SK-N-SH (cell line): ENCODE results near the gene CFTR. TPM values are rescaled to one million over a fixed set of nuclear protein-coding genes. Genes with fewer than 3 reads are reported as not detected.

ENCODE experiments used
- CTCF ChIA-PET: fragments of 300-600, 350-600 bp; formaldehyde crosslinking; extraction: SDS; loops from one replicate; lab custom pipeline; 2021; lab: Yijun Ruan, JAX
- POLR2A ChIA-PET: fragments of 350-600 bp; sonication (Branson Sonifier 250); formaldehyde crosslinking; extraction: SDS; loops from one replicate; lab custom pipeline; 2020; ENCODE audit warnings: antibody characterized with exemption, inconsistent platforms; lab: Yijun Ruan, JAX
- DNase-seq: peaks from one replicate; pipeline ENCODE4 v3.0.0; 2012
- H2AFZ ChIP-seq: fragments of 200-600 bp; sonication (generic); 2 replicates; pipeline ENCODE4 v1.8.1; 2016; ENCODE audit warnings: antibody characterized with exemption, mild to moderate bottlenecking, low read depth
- H3F3A ChIP-seq: fragments of 200-600 bp; sonication (generic); replicated peaks from 2 replicates; pipeline ENCODE3; 2016; ENCODE audit warnings: antibody characterized with exemption, mild to moderate bottlenecking; ENCODE audit not compliant: insufficient read depth
- H3K27ac ChIP-seq, 2 experiments: fragments of 200-500 bp in 1 of 2; fragments of 200-600 bp in 1 of 2; sonication (Bioruptor generic) in 1 of 2; sonication (generic), shearing (Covaris generic) in 1 of 2; 2 replicates each; pipeline versions ENCODE4 v1.5.1 to v1.6.1; 2014 to 2016; ENCODE audit warnings: low read depth in 2 of 2, inconsistent platforms in 1 of 2, low read length in 1 of 2, mild to moderate bottlenecking in 1 of 2, mixed read lengths in 1 of 2
- H3K27me3 ChIP-seq: fragments of 200-600 bp; sonication (generic), shearing (Covaris generic); 2 replicates; pipeline ENCODE4 v1.6.1; 2016; ENCODE audit warnings: mixed run types; ENCODE audit not compliant: insufficient read depth
- H3K36me3 ChIP-seq, 2 experiments: fragments of 200-500 bp in 1 of 2; fragments of 200-600 bp in 1 of 2; sonication (Bioruptor generic) in 1 of 2; sonication (generic) in 1 of 2; replicated peaks in 1 of 2; 2 replicates each; pipeline versions ENCODE3 to v1.5.1; 2014 to 2016; ENCODE audit warnings: low read length in 1 of 2, mild to moderate bottlenecking in 1 of 2; ENCODE audit not compliant: insufficient read depth in 2 of 2, control insufficient read depth in 1 of 2
- H3K4me1 ChIP-seq, 2 experiments: fragments of 200-500 bp in 1 of 2; fragments of 200-600 bp in 1 of 2; sonication (Bioruptor generic) in 1 of 2; sonication (generic), shearing (Covaris generic) in 1 of 2; 2 replicates each; pipeline versions ENCODE4 v1.5.1 to v1.6.1; 2014 to 2016; ENCODE audit warnings: low read depth in 1 of 2, low read length in 1 of 2, mixed run types in 1 of 2; ENCODE audit not compliant: insufficient read depth in 2 of 2, control insufficient read depth in 1 of 2
- H3K4me2 ChIP-seq: fragments of 200-600 bp; sonication (generic), shearing (Covaris generic); 2 replicates; pipeline ENCODE4 v1.6.1; 2017; ENCODE audit warnings: mixed run types
- H3K4me3 ChIP-seq, 2 experiments: fragments of 200-500 bp in 1 of 2; fragments of 200-600 bp in 1 of 2; sonication (Bioruptor generic) in 1 of 2; sonication (generic), shearing (Covaris generic) in 1 of 2; 2 replicates each; pipeline versions ENCODE4 v1.5.1 to v1.8.1; 2014 to 2016; ENCODE audit warnings: low read depth in 2 of 2, inconsistent platforms in 1 of 2, low read length in 1 of 2, mild to moderate bottlenecking in 1 of 2, mixed read lengths in 1 of 2, moderate library complexity in 1 of 2
- H3K79me2 ChIP-seq: fragments of 200-600 bp; sonication (generic); 2 replicates; pipeline ENCODE4 v1.8.1; 2017; ENCODE audit warnings: mild to moderate bottlenecking; ENCODE audit not compliant: insufficient read depth
- H3K9ac ChIP-seq: fragments of 200-600 bp; sonication (generic); 2 replicates; pipeline ENCODE4 v1.6.1; 2017; ENCODE audit warnings: mixed run types
- H3K9me2 ChIP-seq: fragments of 200-600 bp; sonication (generic); 2 replicates; pipeline ENCODE4 v1.6.1; 2017; ENCODE audit warnings: mixed run types
- H3K9me3 ChIP-seq: fragments of 200-600 bp; sonication (generic); 2 replicates; pipeline ENCODE4 v1.6.1; 2017; ENCODE audit warnings: mixed run types, mild to moderate bottlenecking, moderate library complexity
- H4K20me1 ChIP-seq: fragments of 200-600 bp; sonication (generic); 2 replicates; pipeline ENCODE4 v1.6.1; 2017; ENCODE audit warnings: mild to moderate bottlenecking, mixed run types; ENCODE audit not compliant: insufficient read depth
- EP300 ChIP-seq, 2 experiments: IDR thresholded peaks; 2 replicates each; pipeline versions ENCODE4 v1.4.0 to v1.6.1; 2012; ENCODE audit warnings: borderline replicate concordance in 1 of 2, low read depth in 1 of 2, low read length in 1 of 2
- GATA2 ChIP-seq: sonication (generic); formaldehyde crosslinking; IDR thresholded peaks from 2 replicates; pipeline ENCODE4 v1.5.0; 2020; ENCODE audit warnings: mild to moderate bottlenecking, missing genetic modification reagents
- POLR2AphosphoS5 ChIP-seq: IDR thresholded peaks from 2 replicates; pipeline ENCODE4 v1.6.1; 2012; ENCODE audit warnings: low read depth, low read length
- RAD21 ChIP-seq: IDR thresholded peaks from 2 replicates; pipeline ENCODE4 v1.6.1; 2012; ENCODE audit warnings: mild to moderate bottlenecking, low read length
- RCOR1 ChIP-seq: fragments of 150-350 bp; IDR thresholded peaks from 2 replicates; pipeline ENCODE4 v1.6.1; 2017; ENCODE audit warnings: antibody characterized with exemption, low read length
- RFX5 ChIP-seq: IDR thresholded peaks from 2 replicates; pipeline ENCODE4 v1.6.1; 2012; ENCODE audit warnings: mild to moderate bottlenecking, improper control_type of control experiment, low read length
- SMC3 ChIP-seq: IDR thresholded peaks from 2 replicates; pipeline ENCODE4 v1.6.1; 2012; ENCODE audit warnings: low read depth, low read length, improper control_type of control experiment
- TCF12 ChIP-seq: IDR thresholded peaks from 2 replicates; pipeline ENCODE4 v1.4.0; 2012
- WGBS: methylation state at CpG from one replicate; pipeline ENCODE4 v1.1.6; 2017; ENCODE audit warnings: low lambda C conversion rate; 5-methylcytosine and 5-hydroxymethylcytosine counted together
- polyA plus RNA-seq, 3 experiments: library from polyadenylated mRNA; depleted of rRNA; stranded (reverse); fragments of >200 nt; gene quantifications; 2 replicates each; pipeline ENCODE4 v1.2.3, GENCODE V29; 2012
- TF ChIP-seq, protein P1 (sequence below): IDR thresholded peaks from 2 replicates; pipeline ENCODE4 v1.4.0; 2012; ENCODE audit warnings: low read depth, borderline replicate concordance
- TF ChIP-seq, protein P2 (sequence below): IDR thresholded peaks from 2 replicates; pipeline ENCODE4 v1.6.1; 2012; ENCODE audit warnings: mild to moderate bottlenecking, low read depth, low read length, moderate library complexity

Gene CFTR
- polyA plus RNA-seq, 1 of the 3 experiments (the other 2 are of a cell fraction) = not detected

DNA sequence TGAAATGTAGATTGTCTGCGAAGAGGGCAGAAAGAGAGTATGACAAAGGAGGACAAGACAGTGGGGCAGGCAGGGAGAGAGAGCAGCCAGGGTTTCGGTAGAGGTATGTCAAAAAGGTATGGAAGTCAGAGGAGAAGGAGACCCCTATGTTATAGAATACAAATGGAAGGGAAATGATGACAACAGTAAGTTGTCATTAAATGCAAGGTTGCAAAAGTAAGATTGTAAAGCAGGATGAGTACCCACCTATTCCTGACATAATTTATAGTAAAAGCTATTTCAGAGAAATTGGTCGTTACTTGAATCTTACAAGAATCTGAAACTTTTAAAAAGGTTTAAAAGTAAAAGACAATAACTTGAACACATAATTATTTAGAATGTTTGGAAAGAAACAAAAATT, 126.3 kb downstream of the CFTR start:
- no peak overlapping the region for H3K4me3 ChIP-seq
- H3K9me2 ChIP-seq = no peaks in the 10 kb centered on the region
- H3F3A ChIP-seq = no peaks in the 10 kb centered on the region
- no peaks in the 10 kb centered on the region for H3K4me1 ChIP-seq
- H3K27ac ChIP-seq = no peak overlapping the region
- no peak overlapping the region for H2AFZ ChIP-seq
- no peaks in the 10 kb centered on the region for H3K36me3 ChIP-seq
- no peak overlapping the region for H3K4me2 ChIP-seq
- H4K20me1 ChIP-seq = no peaks in the 10 kb centered on the region
- POLR2A ChIA-PET = no interaction called here
- CTCF ChIA-PET = no interaction called here
- TF ChIP-seq, protein P1, sequence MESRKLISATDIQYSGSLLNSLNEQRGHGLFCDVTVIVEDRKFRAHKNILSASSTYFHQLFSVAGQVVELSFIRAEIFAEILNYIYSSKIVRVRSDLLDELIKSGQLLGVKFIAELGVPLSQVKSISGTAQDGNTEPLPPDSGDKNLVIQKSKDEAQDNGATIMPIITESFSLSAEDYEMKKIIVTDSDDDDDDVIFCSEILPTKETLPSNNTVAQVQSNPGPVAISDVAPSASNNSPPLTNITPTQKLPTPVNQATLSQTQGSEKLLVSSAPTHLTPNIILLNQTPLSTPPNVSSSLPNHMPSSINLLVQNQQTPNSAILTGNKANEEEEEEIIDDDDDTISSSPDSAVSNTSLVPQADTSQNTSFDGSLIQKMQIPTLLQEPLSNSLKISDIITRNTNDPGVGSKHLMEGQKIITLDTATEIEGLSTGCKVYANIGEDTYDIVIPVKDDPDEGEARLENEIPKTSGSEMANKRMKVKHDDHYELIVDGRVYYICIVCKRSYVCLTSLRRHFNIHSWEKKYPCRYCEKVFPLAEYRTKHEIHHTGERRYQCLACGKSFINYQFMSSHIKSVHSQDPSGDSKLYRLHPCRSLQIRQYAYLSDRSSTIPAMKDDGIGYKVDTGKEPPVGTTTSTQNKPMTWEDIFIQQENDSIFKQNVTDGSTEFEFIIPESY = no peak
- TF ChIP-seq TCF12 (no peak), RFX5 (no peak), GATA2 (no peak)
- H3K27me3 ChIP-seq = no peaks in the 10 kb centered on the region
- no peak for DNase-seq
- H3K79me2 ChIP-seq = no peaks in the 10 kb centered on the region
- 4% methylated on average over 3 of the region's 3 CpGs for whole genome bisulfite sequencing
- no peak overlapping the region for H3K9ac ChIP-seq
- no peaks in the 10 kb centered on the region for H3K9me3 ChIP-seq

DNA sequence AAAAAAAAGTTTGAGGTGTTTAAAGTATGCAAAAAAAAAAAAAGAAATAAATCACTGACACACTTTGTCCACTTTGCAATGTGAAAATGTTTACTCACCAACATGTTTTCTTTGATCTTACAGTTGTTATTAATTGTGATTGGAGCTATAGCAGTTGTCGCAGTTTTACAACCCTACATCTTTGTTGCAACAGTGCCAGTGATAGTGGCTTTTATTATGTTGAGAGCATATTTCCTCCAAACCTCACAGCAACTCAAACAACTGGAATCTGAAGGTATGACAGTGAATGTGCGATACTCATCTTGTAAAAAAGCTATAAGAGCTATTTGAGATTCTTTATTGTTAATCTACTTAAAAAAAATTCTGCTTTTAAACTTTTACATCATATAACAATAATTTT, 130.6 kb downstream of the CFTR start:
- CTCF ChIA-PET = interaction anchor here (0.6 to 1.9 kb wide), 2 partner anchors 11 to 278 kb away, joined by 3 to 5 read pairs; no protein-coding TSS in a partner anchor
- Histone ChIP-seq H3K4me1 (no peaks in the 10 kb centered on the region), H3K9me2 (no peaks in the 10 kb centered on the region)
- TF ChIP-seq RFX5 = no peak
- TF ChIP-seq, all 33 proteins: peak for 0
- Histone ChIP-seq H3K4me3 (no peak overlapping the region), H3K27ac (no peak overlapping the region), H3K79me2 (no peaks in the 10 kb centered on the region), H3K9ac (no peak overlapping the region), H3K9me3 (no peaks in the 10 kb centered on the region), H3K4me2 (no peak overlapping the region), H3K36me3 (no peaks in the 10 kb centered on the region), H3F3A (no peaks in the 10 kb centered on the region), H4K20me1 (no peaks in the 10 kb centered on the region), H3K27me3 (peaks cover 5% of the 10 kb centered on the region; the same call in 1 of the 2 replicates), H2AFZ (no peak overlapping the region)
- POLR2A ChIA-PET = no interaction called here
- DNase-seq = no peak
- 14% methylated on average over 2 of the region's 2 CpGs for WGBS

DNA sequence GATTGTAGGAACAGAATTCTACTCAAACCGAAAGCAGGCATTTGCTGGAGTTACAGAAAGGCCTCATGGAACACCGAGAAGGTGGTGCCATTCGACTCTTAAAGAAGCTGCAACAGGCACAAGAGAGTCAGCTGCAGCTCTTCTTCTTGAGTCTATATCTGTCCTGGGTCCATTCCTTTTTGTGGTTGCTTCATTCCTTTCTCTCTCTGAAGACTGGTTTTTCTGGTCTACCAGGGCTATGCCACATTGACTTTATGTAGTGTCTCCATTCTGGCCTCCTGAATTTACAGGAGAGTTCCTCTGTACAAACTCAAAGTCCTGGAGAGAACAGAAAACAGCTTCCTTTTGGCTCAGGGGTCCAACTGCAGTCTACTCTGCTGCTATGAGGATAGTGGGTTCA, 132.8 kb downstream of the CFTR start:
- Histone ChIP-seq H4K20me1 (no peaks in the 10 kb centered on the region), H3K27me3 (peaks cover 5% of the 10 kb centered on the region; the same call in 1 of the 2 replicates), H3F3A (no peaks in the 10 kb centered on the region), H3K36me3 (no peaks in the 10 kb centered on the region), H3K4me3 (no peak overlapping the region), H2AFZ (no peak overlapping the region), H3K4me2 (no peak overlapping the region), H3K4me1 (no peaks in the 10 kb centered on the region), H3K9me2 (no peaks in the 10 kb centered on the region), H3K9ac (no peak overlapping the region), H3K9me3 (no peaks in the 10 kb centered on the region), H3K27ac (no peak overlapping the region), H3K79me2 (no peaks in the 10 kb centered on the region)
- ChIA-PET POLR2A (no interaction called here), CTCF (no interaction called here)
- no peak for DNase-seq
- TF ChIP-seq RAD21 (no peak), RCOR1 (no peak), SMC3 (no peak), POLR2AphosphoS5 (no peak), EP300 (IDR thresholded peaks at IDR 0.05; ENCODE audit: borderline replicate concordance in 1 of 2, low read depth in 1 of 2, low read length in 1 of 2) (no peak)
- TF ChIP-seq, protein P2, sequence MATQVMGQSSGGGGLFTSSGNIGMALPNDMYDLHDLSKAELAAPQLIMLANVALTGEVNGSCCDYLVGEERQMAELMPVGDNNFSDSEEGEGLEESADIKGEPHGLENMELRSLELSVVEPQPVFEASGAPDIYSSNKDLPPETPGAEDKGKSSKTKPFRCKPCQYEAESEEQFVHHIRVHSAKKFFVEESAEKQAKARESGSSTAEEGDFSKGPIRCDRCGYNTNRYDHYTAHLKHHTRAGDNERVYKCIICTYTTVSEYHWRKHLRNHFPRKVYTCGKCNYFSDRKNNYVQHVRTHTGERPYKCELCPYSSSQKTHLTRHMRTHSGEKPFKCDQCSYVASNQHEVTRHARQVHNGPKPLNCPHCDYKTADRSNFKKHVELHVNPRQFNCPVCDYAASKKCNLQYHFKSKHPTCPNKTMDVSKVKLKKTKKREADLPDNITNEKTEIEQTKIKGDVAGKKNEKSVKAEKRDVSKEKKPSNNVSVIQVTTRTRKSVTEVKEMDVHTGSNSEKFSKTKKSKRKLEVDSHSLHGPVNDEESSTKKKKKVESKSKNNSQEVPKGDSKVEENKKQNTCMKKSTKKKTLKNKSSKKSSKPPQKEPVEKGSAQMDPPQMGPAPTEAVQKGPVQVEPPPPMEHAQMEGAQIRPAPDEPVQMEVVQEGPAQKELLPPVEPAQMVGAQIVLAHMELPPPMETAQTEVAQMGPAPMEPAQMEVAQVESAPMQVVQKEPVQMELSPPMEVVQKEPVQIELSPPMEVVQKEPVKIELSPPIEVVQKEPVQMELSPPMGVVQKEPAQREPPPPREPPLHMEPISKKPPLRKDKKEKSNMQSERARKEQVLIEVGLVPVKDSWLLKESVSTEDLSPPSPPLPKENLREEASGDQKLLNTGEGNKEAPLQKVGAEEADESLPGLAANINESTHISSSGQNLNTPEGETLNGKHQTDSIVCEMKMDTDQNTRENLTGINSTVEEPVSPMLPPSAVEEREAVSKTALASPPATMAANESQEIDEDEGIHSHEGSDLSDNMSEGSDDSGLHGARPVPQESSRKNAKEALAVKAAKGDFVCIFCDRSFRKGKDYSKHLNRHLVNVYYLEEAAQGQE = no peak
- WGBS = 13% methylated on average over 3 of the region's 3 CpGs
